BLaER1 treated with 17β-estradiol and CSF1 and Interleukin-3, amounts not matched to agents 10 nM and 100 nM (cell line): ENCODE data around the gene ATF6.

Experiments
- H3K27ac ChIP-seq, 11 experiments: shearing (Covaris generic); formaldehyde crosslinking; 2 replicates each; pipeline ENCODE4 v1.8.1; 2022
- H3K27me3 ChIP-seq, 11 experiments: shearing (Covaris generic); formaldehyde crosslinking; 2 replicates each; pipeline ENCODE4 v1.8.1; 2022
- H3K36me3 ChIP-seq, 11 experiments: shearing (Covaris generic); formaldehyde crosslinking; 2 replicates each; pipeline ENCODE4 v1.8.1; 2022
- H3K4me1 ChIP-seq, 10 experiments: shearing (Covaris generic); formaldehyde crosslinking; 2 replicates each; pipeline ENCODE4 v1.8.1; 2022
- H3K4me2 ChIP-seq, 11 experiments: shearing (Covaris generic); formaldehyde crosslinking; 2 replicates each; pipeline ENCODE4 v1.8.1; 2022
- H3K4me3 ChIP-seq, 10 experiments: shearing (Covaris generic); formaldehyde crosslinking; 2 replicates each; pipeline ENCODE4 v1.8.1; 2022
- H3K9ac ChIP-seq, 11 experiments: shearing (Covaris generic); formaldehyde crosslinking; 2 replicates each; pipeline ENCODE4 v1.8.1; 2022
- H3K9me3 ChIP-seq, 11 experiments: shearing (Covaris generic); formaldehyde crosslinking; replicated peaks in 1 of 11; 2 replicates each; pipeline ENCODE4 v1.8.1; 2022
- H4K20me1 ChIP-seq, 11 experiments: shearing (Covaris generic); formaldehyde crosslinking; 2 replicates each; pipeline ENCODE4 v1.8.1; 2022
- Cebpa-rat ChIP-seq, 11 experiments: shearing (Covaris generic); IDR thresholded peaks; 2 replicates each; pipeline ENCODE4 v1.8.1; 2022

ATF6 gene

DNA sequence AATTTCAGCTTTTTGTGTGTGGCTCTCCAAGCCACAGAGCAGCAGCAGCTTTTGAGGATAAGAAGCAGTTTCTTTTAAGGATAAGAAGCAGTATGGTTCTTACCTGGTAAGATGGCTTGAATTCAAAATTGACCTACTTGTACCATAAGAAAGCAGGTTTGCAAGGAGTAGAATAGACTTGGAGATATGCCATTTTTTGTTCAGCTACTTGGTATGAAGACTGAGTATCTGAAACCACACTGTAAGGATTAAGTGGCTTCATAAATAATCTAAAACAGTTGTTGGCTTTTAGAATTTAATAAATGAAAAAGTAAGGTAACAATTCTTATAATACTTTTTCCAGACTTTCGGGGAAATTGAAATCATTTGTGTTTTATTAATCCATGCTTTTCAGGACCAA, 74.2 kb downstream of the ATF6 start:
- H3K36me3 ChIP-seq: peaks cover 51 to 99% (median 70%) of the 10 kb centered on the region in 11 experiments
- peaks cover 0 to 31% (median 0%) of the 10 kb centered on the region in 11 experiments; a peak in 4 of 22 replicates for H4K20me1 ChIP-seq
- TF ChIP-seq Cebpa-rat (IDR thresholded peaks at IDR 0.05): no peak
- H3K4me1 ChIP-seq: no peaks in the 10 kb centered on the region
- no peak overlapping the region for H3K4me2 ChIP-seq
- no peak overlapping the region for H3K4me3 ChIP-seq
- H3K9me3 ChIP-seq: peaks cover 0 to 10% (median 0%) of the 10 kb centered on the region in 11 experiments; a peak in 4 of 22 replicates
- no peak overlapping the region for H3K9ac ChIP-seq
- H3K27me3 ChIP-seq: no peaks in the 10 kb centered on the region
- no peak overlapping the region for H3K27ac ChIP-seq

GRCh38 chr1:161843156-161843555, 77.0 kb downstream of the ATF6 start:
- Histone ChIP-seq H3K9ac (no peak overlapping the region), H3K4me1 (no peaks in the 10 kb centered on the region), H3K27me3 (no peaks in the 10 kb centered on the region), H3K4me2 (no peak overlapping the region), H3K36me3 (peaks cover 52 to 98% (median 74%) of the 10 kb centered on the region in 11 experiments), H3K4me3 (no peak overlapping the region), H4K20me1 (peaks cover 0 to 21% (median 0%) of the 10 kb centered on the region in 11 experiments; a peak in 4 of 22 replicates), H3K9me3 (peaks cover 0 to 10% (median 0%) of the 10 kb centered on the region in 11 experiments; a peak in 4 of 22 replicates), H3K27ac (no peak overlapping the region)
- TF ChIP-seq Cebpa-rat (IDR thresholded peaks at IDR 0.05): no peak

DNA sequence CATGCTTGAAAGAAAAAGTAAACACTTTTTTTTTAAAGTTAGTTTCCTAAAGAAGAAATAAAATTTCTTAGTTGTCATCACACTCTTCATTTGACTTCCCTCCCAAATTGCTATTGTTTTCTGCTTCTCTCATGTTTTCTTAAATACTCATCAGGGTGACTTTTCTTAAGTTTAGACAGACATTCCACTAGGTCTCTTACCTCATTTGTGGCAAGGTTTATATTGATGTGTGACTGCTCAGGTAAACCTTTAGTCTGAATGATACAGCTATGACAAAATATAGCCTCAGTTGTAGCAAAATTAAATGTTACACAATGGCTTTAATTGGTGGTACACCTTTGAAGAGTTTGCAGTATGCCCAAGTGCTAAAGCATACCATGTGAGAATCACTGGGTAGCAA, 78.6 kb downstream of the ATF6 start:
- peaks cover 58 to 99% (median 74%) of the 10 kb centered on the region in 11 experiments for H3K36me3 ChIP-seq
- H3K9ac ChIP-seq: no peak overlapping the region
- no peak overlapping the region for H3K27ac ChIP-seq
- no peaks in the 10 kb centered on the region for H3K27me3 ChIP-seq
- peaks cover 0 to 10% (median 0%) of the 10 kb centered on the region in 11 experiments; a peak in 4 of 22 replicates for H3K9me3 ChIP-seq
- no peak overlapping the region for H3K4me3 ChIP-seq
- H3K4me1 ChIP-seq: no peaks in the 10 kb centered on the region
- TF ChIP-seq Cebpa-rat (IDR thresholded peaks at IDR 0.05): no peak
- no peak overlapping the region for H3K4me2 ChIP-seq
- H4K20me1 ChIP-seq: peaks cover 0 to 17% (median 0%) of the 10 kb centered on the region in 11 experiments; a peak in 2 of 22 replicates

- Histone ChIP-seq H3K9ac (no peak overlapping the region), H3K9me3 (no peaks in the 10 kb centered on the region), H3K4me2 (no peak overlapping the region), H3K27ac (no peak overlapping the region), H3K36me3 (peaks cover 64 to 99% (median 78%) of the 10 kb centered on the region in 11 experiments), H3K27me3 (no peaks in the 10 kb centered on the region), H3K4me1 (no peaks in the 10 kb centered on the region), H3K4me3 (no peak overlapping the region), H4K20me1 (peaks cover 0 to 13% (median 0%) of the 10 kb centered on the region in 11 experiments; a peak in 3 of 22 replicates)
- no peak for TF ChIP-seq Cebpa-rat (IDR thresholded peaks at IDR 0.05)
Observed at GRCh38 chr1:161848676-161849075, 82.6 kb downstream of the ATF6 start.

- H3K4me3 ChIP-seq: no peak overlapping the region
- H3K9me3 ChIP-seq: no peaks in the 10 kb centered on the region
- no peak overlapping the region for H3K4me2 ChIP-seq
- H3K27ac ChIP-seq: no peak overlapping the region
- H3K4me1 ChIP-seq: no peaks in the 10 kb centered on the region
- no peak for TF ChIP-seq Cebpa-rat (IDR thresholded peaks at IDR 0.05)
- no peak overlapping the region for H3K9ac ChIP-seq
- H3K27me3 ChIP-seq: no peaks in the 10 kb centered on the region
- H4K20me1 ChIP-seq: peaks cover 0 to 13% (median 0%) of the 10 kb centered on the region in 11 experiments; a peak in 3 of 22 replicates
- peaks cover 67 to 99% (median 83%) of the 10 kb centered on the region in 11 experiments for H3K36me3 ChIP-seq
Observed at GRCh38 chr1:161849518-161849917, 83.4 kb downstream of the ATF6 start.

- Histone ChIP-seq H3K27me3 (no peaks in the 10 kb centered on the region), H3K4me3 (no peak overlapping the region), H3K9ac (no peak overlapping the region), H3K27ac (no peak overlapping the region), H3K36me3 (peaks cover 61 to 100% (median 87%) of the 10 kb centered on the region in 11 experiments), H3K4me1 (peaks cover 0 to 7% (median 0%) of the 10 kb centered on the region in 10 experiments; a peak in 1 of 20 replicates), H3K9me3 (no peaks in the 10 kb centered on the region), H4K20me1 (peaks cover 0 to 7% (median 0%) of the 10 kb centered on the region in 11 experiments; a peak in 3 of 22 replicates), H3K4me2 (no peak overlapping the region)
- no peak for TF ChIP-seq Cebpa-rat (IDR thresholded peaks at IDR 0.05)
Observed at GRCh38 chr1:161855260-161855659, 89.1 kb downstream of the ATF6 start.

GRCh38 chr1:161858271-161858670, 92.2 kb downstream of the ATF6 start:
- H3K4me2 ChIP-seq: no peak overlapping the region
- peaks cover 0 to 5% (median 0%) of the 10 kb centered on the region in 11 experiments; a peak in 2 of 22 replicates for H4K20me1 ChIP-seq
- no peaks in the 10 kb centered on the region for H3K27me3 ChIP-seq
- no peak overlapping the region for H3K27ac ChIP-seq
- no peak overlapping the region for H3K9ac ChIP-seq
- H3K4me3 ChIP-seq: no peak overlapping the region
- peaks cover 59 to 100% (median 84%) of the 10 kb centered on the region in 11 experiments for H3K36me3 ChIP-seq
- H3K9me3 ChIP-seq: no peaks in the 10 kb centered on the region
- peaks cover 0 to 7% (median 0%) of the 10 kb centered on the region in 10 experiments; a peak in 1 of 20 replicates for H3K4me1 ChIP-seq
- TF ChIP-seq Cebpa-rat (IDR thresholded peaks at IDR 0.05): no peak

- no peak overlapping the region for H3K27ac ChIP-seq
- TF ChIP-seq Cebpa-rat (IDR thresholded peaks at IDR 0.05): no peak
- peaks cover 44 to 100% (median 81%) of the 10 kb centered on the region in 11 experiments for H3K36me3 ChIP-seq
- no peaks in the 10 kb centered on the region for H3K9me3 ChIP-seq
- no peak overlapping the region for H3K4me2 ChIP-seq
- no peak overlapping the region for H3K4me3 ChIP-seq
- H3K9ac ChIP-seq: no peak overlapping the region
- H4K20me1 ChIP-seq: peaks cover 0 to 4% (median 0%) of the 10 kb centered on the region in 11 experiments; a peak in 1 of 22 replicates
- H3K4me1 ChIP-seq: no peaks in the 10 kb centered on the region
- H3K27me3 ChIP-seq: no peaks in the 10 kb centered on the region
Observed at GRCh38 chr1:161863549-161863948, 97.4 kb downstream of the ATF6 start.

- Histone ChIP-seq H3K9ac (no peak overlapping the region), H3K4me1 (no peaks in the 10 kb centered on the region), H3K27me3 (no peaks in the 10 kb centered on the region), H3K36me3 (peaks cover 44 to 95% (median 75%) of the 10 kb centered on the region in 11 experiments), H3K27ac (no peak overlapping the region), H3K4me2 (no peak overlapping the region), H3K4me3 (no peak overlapping the region), H3K9me3 (no peaks in the 10 kb centered on the region), H4K20me1 (peaks cover 0 to 7% (median 0%) of the 10 kb centered on the region in 11 experiments; a peak in 1 of 22 replicates)
- no peak for TF ChIP-seq Cebpa-rat (IDR thresholded peaks at IDR 0.05)
Observed at GRCh38 chr1:161864577-161864976, 98.5 kb downstream of the ATF6 start.

- Histone ChIP-seq H3K4me1 (no peaks in the 10 kb centered on the region), H3K36me3 (peaks cover 36 to 90% (median 64%) of the 10 kb centered on the region in 11 experiments), H3K4me3 (no peak overlapping the region), H3K27me3 (no peaks in the 10 kb centered on the region), H3K9me3 (no peaks in the 10 kb centered on the region), H3K27ac (no peak overlapping the region), H4K20me1 (peaks cover 0 to 7% (median 0%) of the 10 kb centered on the region in 11 experiments; a peak in 1 of 22 replicates), H3K4me2 (no peak overlapping the region), H3K9ac (no peak overlapping the region)
- TF ChIP-seq Cebpa-rat (IDR thresholded peaks at IDR 0.05): no peak
Observed at GRCh38 chr1:161866241-161866640, 100.1 kb downstream of the ATF6 start.
